HG03108 (cell line): Measurements from ENCODE around the gene FRA10AC1.

Experiments
- ATAC-seq: cut with Tn5 transposase; IDR thresholded peaks from one replicate; pipeline ENCODE4 v1.9.1; 2021; ENCODE audit warnings: moderate library complexity; ENCODE audit not compliant: unreplicated experiment

FRA10AC1 gene

DNA sequence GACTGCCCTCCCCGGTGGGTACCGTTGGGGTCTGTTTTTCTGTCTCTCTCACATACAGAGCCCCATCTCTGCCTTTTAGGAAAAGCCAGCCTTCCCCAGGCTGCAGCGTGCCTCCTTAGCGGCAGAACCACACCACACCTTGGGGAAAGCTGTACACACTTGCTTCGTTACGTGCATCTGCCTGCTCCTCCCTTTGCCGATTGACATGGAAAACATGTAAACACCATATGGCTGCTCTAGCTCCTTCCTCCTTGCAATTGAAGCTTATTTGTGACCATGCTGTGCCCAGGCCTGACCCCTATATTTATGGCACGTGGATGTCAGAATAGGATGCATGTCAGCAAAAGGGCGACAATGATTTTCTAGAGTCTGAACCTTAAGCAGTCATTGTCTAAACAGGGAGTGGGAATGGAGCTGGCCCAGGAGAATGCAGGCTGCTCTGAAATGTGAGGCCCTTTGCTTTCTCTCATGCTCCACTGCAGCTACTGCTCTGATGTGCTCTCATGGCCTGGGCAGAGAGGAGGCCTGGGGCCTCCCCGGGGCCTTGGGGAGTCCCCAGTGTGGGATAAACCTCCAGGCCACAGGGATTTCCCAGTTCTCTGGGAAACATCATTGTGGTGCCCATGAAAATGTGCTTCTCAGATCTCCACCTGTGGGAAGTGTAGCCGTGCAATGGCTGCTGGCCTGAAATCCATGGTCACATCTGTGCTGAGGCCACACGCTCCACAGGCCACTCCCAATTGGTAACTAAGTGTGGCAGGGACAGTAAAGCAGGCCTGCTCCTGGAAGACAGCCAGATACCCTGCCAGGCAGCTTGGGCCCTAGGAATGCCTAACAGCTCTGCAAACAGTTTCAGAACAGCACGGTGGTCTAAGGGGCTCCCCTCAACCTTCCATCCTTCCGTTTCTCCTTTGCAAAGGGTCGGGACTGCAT, 71.5 kb downstream of the FRA10AC1 start:
- no peak for ATAC-seq

DNA sequence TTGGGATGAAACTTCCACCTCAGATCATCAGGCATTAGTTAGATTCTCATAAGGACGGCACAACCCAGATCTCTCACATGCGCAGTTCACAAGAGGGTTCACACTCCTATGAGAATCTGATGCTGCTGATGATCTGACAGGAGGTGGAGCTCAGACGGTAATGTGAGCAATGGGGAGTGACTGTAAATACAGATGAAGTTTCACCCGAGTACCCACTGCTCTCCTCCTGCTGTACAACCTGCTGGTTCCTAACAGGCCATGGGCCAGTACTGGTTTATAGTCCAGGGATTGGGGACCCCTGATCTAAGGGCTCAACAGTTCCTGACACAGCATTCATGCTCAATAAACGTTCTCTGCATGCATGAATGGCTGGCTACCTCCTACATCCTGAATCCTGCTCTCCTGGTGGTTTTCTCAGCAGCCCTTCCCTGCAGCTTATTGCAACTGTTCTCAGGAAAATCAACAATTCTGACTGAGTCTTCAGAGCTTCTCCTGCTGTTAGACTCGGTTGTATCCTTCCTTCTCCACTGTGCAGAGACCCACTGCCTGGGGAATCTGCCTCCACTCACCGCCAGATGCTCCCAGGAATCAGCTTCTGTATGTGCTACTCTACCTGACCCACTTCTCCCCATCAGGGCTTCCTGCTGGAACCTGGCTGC, 72.6 kb downstream of the FRA10AC1 start:
- no peak for ATAC-seq

DNA sequence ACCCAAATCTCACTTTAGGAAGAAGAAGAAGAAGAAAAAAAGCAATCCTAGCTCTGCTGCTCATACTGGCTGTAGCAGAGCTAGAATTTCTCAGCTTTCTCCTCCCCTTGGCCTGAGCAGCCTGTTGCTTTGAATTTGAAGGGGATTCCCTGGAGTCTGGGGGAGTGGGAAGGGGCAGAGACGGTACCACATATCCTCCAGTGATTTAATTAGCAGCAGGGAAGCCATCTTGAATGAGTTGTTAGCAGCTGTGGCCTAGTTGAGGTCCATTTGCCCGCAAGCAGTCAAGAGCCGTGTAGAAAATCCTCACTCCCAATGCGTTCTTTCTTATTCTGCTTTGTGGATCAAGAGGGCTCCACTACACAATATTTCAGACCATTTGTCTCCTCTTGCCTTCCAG, 73.5 kb downstream of the FRA10AC1 start:
- no peak for ATAC-seq

DNA sequence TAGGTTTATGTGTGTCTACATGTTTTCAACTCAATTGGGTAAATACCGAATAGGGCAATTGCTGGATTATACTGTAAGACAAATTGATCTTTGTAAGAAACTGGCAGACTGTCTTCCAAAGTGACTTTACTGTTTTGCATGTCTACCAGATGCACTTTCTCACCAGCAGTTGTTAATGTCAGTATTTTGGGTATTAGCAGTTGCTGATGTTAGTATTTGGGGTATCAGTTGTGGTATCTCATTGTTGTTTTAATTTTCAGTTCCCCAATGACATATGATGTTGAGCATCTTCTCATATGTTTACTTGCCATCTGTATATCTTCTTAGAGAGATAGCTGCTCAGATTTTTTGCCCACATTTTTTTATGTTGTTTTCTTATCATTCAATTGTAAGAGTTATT, 79.5 kb downstream of the FRA10AC1 start:
- ATAC-seq, result no peak

DNA sequence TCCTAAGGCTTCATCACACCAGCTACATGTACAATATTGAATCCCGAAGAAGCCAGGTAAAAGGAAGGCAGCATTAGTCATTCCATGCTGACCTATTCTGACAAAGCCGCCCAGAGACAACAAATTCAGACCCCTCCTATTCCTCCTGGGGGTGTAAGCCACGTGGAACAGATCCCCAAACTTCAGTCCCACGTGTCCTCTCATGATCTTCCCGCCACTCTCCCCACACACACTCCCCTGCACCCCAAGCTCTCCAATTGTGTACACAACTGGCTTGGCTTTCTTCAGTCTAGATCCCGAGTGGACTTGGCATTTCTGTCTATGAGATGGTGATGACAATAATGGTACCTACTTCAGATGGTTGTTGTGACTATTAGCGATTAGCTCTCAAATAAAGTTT, 81.5 kb downstream of the FRA10AC1 start:
- no peak for ATAC-seq
